SW 1271 (cell line): ENCODE data around the gene CAMP.

Experiments used
- DNase-seq, 2 experiments: peaks; one replicate each; lab custom pipeline; 2025; lab: John Stamatoyannopoulos, UW

CAMP gene

DNA sequence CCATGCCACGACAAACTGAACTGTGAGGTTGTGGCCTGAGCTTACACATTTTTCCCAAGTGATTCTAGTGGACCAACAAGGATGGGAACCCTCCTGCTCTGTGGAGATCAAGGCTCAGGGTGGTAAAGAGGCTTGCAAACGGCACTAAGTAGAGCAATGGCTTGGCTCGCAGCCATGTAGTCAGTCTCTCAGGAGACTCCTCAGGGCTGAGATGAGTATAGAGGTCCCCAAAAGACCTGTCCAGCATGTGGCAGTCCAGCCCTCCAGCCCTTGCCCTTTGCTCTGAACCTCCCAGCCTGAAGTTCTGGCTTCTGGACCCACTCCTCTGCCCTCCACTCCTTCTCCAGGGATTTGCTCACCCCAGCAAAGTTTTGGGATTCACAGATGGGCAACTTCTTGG, 8.3 kb upstream of the CAMP start:
- DNase-seq, result no peak

DNA sequence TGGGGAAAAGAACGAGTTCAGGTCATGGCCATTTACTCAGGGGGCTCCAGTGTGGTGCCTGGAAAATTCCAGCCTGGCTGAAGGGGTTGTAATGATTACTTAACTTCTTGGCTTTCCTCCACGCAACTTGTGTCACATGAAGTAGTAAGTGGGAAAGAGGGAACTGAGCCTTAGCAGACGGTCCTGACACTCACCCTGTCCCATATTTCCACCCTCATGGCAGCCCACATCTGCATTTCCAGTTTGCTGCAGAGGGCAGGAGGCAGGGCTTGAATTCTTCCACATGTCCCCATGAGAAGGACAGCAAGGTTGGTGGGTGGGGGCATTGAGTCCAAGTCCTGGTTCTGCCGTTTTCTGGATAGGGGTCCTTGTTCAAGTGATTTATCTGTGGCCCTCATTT, 7.8 kb upstream of the CAMP start:
- DNase-seq, result no peak

DNA sequence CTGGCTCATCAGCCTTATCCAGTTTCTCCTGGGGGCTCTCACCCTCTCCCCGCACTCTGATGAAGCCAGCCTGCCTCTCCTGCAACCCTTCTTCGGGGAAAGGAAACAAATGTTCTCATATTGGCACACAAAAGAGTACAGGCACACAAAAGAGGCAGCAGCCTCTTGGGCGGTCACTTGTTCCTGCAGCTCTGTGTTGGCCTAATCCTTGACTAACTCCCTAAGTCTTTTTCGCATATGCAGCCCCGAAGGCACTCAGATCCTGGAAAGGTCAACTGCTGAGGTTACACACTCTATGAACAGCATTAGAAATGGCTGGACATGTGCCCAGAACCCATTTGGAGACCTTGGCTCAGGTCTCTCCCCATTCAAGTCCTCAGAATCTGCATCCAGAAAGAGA, 7.4 kb upstream of the CAMP start:
- no peak for DNase-seq

DNA sequence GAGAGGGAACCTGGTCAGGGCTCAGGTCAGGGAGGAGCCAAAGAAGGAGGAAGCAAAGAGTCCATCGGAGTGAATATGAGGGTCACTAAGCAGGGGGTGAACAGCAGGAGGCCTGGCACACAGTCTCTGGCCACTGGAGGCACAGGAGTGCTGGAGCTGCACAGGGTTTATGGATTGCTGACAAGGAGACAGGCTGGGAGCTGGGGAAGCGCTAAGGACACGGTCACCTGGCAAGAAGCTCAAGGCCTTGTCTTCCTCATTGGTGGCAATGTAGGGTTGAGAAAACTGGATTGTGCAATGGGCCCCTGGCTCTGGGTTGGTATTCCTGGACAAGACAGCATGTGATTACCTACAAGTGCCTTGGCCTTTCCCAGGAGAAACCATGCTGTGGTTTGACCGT, 5.8 kb upstream of the CAMP start:
- no peak for DNase-seq

DNA sequence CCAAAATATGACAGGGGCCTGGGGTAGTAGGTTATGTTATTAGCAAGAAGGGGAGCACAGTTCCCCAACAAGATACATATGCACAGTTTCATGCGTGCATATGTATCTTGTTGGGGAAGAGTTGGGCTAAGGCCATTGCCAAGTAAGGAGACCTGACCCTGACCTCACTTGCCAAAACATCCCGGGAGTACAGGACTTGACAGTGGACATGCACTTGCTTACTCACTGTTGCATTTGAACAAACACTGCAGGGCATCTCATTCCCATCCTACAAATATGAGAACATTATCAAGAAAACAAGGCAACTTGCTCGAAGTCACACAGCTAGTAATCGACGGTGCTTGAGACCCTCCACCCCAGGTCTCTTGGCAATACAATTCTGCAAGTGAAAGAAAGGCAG, 4.8 kb upstream of the CAMP start:
- DNase-seq, result no peak

DNA sequence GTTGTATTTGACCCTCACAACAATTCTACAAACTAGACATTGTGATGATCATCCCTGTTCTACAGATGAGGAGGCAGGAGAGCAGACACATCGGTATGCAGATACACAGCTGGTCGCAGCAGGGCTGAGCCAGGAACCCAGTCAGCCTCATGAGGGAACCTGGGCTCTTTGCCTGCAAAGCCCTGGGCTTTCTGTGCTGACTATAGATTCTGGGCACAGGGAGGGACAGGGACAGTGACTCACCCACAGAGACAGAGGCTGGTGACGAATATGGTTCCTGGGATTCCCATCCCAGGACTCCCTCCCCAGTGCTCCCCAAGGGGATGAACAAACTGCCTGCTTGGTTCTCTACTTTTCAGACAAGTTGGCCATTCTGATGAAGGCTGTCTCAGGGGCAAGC, 3.8 kb upstream of the CAMP start:
- no peak for DNase-seq

DNA sequence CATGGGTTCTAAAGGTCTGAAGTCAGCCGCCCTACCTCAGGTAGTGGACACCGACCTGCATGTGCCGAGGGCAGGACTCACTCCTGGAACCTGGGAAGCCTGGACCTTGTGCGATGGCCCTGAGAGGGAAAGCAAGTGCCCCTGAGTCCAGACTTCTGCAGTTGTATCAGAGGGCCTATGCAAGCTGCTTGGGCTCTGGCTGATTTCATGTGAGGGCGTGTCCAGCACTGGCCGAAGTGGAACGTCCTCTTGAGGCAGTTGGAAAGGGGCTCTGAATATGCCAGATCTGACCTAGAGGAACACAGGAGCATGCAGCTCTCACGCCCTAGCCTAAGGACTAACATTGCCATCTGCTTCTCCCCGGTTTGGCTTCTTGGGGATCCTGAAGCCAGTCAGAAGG, 2.5 kb upstream of the CAMP start:
- DNase-seq, result no peak

DNA sequence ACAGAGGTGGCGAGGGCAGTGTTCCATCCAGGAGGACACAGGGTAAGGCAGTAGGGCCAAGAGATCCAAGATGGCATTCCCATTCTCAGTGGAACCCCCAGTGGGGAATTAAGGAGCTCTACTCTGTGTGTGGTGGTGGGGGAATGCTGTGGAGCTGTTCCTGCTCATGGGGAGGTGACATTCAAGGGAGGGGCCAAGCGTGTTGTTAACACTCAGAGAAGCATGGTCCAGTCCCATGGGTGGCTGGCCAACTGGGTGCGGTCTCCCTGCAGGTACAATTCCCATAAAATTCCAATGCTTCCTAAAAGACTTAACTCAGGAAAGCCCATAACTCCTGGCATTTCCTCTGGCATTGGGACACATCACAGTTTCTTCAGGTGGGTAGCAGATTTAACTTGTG, 2.3 kb downstream of the CAMP start:
- no peak for DNase-seq

DNA sequence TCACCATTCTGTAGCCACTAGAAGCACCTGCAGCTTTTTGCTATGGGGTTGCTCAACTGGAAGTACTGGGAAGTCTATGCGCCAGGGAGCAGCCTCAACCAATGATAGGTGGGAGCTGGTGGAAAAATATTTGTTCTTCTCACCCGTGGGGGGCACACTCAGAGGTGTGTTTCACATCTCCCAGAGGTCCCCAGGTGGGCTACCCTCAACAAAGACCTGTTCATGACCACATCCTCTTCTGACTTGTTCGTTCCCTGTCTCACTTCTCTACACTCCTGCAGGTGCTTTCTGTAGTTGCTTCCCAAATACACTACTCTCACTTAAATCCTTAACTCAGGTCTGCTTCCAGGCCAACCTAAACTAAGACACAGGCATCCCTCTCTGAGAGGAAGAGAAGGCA, 3.6 kb downstream of the CAMP start:
- DNase-seq, result no peak

DNA sequence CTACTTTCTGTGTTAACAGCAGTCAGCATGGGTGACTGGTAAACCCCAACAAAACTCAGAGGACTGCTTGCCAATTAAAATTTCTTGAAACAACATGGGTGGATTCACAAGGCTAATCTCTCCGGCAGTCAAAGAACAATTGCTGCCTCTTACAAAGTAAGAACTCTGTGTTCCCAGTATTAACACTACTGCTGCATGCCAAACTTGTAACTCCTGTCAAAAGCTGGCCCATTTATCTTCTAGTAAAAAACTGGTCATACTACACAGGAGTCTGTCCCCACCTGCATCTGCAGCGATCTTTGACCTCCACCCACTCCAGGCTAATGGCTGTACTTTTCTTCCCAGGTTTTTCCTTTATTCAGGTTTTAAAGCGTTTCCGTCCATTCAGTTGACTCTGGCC, 8.9 kb downstream of the CAMP start:
- no peak for DNase-seq

DNA sequence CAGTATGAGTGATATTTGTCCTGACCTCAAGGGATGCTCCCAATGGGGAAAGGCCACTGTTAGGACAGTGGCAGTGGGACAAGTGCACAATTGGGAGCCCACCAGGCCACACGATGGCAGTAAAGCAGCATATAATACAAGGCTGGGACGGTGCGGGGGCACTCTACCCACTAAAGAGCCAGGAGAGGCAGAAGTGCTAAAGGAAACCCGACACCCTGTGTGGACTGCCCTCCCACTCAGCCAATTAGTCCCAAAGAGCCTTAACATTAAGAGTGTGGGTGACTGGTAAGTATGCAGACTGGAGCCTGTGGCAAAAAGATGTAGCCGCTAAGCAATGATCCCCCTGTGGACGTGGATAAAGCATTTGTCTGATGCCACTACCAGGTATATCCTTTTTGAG, 9.4 kb downstream of the CAMP start:
- DNase-seq, result peak; percentile 25 to 66

DNA sequence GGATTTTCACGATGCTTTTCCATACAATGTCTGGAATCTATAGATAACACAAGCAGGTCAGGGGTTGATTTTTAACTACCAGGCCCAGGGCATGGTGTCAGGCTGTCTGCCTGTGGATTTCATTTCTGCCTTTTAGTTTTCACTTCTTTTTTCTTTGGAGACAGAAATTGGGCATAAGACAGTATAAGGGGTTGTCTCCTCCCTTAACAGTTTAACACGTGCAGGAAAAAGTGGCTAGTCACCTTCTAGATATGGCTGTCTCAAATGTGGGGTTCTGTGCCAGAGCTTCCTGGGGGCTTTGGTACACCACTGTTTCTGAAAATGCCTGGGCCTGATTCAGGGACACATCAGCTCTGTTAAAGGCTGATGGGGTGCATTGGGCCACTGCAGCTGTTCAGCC, 10.2 kb downstream of the CAMP start:
- DNase-seq, result no peak

DNA sequence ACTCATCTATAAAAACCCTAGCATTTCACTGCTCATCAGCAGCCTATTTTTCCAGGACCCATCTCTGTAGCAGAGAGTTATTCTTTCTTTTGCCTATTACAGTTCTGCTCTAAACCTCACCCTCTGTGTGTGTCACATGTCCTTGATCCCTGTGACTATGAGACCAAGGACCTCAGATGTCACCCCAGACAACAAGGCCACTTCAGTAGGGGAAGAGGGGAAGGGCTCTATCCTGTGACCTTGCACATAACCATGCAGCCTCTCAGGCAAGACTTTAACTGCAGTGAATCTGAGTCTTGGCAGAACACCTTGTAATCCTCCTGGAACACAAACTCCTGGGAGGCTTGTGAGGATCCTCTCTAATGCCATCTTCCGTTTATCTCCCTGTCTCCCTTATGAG, 13.2 kb downstream of the CAMP start:
- no peak for DNase-seq

DNA sequence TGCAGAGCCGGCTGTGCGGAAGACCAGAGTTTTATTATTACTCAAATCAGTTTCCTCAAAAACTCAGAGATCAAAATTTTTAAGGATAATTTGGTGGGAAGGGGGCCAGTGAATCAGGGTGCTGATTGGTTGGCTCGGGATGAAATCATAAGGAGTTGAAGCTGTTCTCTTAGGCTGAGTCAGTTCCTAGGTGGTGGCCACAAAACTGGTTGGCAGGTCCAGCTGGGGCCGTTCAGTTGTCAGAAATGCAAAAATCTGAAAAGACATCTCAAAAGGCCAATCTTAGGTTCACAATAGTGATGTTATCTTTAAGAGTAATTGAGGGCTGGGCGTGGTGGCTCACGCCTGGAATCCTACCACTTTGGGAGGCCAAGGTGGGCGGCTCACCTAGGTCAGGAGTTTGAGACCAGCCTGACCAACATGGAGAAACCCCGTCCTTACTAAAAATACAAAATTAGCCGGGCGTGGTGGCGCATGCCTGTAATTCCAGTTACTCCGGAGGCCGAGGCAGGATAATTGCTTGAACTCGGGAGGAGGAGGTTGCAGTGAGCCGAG, 15.3 kb downstream of the CAMP start:
- DNase-seq, result no peak

DNA sequence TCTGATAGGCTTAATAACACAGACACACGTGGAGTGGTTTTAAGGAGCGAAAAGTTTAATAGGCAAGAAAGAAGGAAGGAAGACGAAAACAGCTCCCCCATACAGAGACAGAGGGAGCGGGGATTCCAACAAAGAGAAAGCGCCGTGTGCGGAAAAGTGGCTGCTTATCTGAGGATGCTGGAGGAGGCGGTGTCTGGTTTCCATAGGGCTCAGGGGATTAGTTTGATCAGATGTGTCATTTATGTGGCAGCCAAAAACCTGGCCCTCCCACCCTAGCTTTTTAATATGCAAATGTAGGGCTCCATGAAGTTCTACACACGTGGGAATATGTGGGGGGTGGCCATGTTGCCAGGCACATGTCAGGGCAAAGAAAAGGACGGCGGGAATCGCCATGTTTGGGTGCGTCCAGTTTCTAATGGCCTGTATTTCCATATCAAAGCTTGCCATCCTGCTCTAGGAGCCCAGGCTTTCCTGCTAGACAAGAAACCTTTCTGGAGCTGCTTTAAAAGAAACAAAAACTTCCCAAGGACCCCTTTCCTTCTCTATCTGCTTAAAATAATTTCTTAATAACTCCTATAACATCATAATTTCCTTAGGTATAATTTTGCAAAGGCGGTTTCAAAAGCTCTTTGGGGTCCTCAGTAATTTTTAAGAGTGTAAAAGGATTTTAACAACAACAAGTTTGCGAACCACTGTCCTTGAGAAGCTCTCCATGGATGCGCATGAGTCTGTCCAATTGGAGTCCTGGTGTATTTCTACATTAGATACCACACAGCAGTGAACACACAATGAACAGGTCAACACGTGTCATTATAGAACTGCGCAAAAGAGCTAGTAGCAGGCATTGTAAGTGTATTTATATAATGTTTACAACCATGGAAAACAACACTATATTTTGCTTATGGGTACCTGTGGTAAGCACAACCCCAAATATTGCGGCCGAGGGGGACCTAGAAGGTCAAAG, 17.0 kb downstream of the CAMP start:
- DNase-seq, result no peak

DNA sequence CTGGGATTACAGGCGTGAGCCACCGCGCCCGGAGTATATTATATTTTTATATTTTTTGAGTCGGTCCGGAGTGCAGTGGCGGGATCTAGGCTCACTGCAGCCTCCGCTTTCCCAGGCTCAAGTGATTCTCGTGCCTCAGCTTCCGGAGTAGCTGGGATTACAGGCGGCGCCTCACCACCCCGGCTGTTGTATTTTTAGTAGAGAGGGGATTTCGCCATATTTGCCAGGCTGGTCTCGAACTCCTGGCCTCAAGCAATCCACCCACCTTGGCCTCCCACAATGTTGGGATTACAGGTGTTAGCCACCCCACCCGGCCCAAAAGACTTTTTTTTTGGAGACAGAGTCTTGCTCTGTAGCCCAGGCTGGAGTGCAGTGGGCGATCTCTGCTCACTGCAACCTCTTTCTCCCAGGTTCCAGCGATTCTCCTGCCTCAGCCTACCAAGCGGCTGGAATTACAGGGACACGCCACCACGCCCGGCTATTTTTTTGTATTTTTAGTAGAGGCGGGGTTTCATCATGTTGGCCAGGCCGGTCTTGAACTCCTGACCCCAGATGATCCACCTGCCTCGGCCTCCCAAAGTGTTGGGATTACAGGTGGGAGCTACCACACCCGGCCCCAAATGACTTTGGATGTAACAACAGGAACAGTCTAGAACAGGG, 18.6 kb downstream of the CAMP start:
- DNase-seq, result no peak

DNA sequence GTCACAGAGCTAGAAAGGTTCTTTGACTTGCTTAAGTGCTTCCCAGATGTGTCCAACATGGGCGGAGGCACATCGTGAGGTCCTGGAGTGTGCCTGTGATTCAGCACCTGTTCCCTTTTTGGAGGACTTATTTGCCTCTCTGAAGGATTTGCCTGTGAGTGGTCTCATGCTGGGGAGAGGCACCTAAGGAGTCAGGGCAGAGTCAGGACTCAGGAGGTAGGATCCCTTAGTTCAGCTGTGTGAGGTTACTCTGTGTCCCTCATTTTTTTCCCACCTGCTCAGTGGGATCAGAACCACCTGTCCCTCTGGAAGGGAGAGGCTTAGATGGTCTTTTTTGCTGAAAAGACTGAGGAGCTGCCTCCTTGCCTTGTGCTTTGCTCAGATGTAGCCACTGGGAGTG, 20.6 kb downstream of the CAMP start:
- DNase-seq, result no peak

DNA sequence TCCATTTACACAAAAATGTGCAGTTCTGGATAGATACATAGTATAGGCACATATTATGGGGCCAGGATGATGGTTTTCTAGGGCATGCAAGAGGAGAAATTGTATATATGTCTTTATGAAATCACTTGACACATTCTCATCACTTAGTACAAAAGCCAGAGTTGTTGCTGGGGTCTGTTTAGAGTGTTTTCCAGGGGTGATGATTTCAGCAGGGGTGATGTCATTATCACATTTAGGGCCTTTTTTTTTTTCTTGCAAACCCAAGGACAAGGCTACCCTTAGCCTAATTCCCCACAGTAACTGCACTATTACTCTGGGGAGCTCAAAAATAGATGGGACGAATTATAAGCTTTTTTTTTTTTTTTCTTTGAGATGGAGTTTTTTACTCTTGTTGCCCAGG, 21.2 kb downstream of the CAMP start:
- DNase-seq, result no peak

DNA sequence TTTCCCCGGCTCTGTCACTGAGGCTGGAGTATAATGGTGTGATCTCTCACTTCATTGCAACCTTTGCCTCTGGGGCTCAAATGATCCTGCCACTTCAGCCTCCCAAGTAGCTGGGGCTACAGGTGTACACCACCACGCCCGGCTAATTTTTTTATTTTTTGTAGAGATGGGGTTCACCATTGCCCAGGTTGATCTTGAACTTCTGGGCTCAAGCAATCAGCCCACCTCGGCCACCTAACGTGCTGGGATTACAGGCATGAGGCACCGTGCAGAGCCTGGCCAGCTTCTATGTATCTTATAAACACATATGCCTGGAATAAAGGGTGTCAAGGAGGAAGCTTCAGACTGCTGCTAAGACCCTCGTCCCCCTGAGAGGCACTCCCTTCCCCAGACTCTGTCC, 21.8 kb downstream of the CAMP start:
- DNase-seq, result no peak

DNA sequence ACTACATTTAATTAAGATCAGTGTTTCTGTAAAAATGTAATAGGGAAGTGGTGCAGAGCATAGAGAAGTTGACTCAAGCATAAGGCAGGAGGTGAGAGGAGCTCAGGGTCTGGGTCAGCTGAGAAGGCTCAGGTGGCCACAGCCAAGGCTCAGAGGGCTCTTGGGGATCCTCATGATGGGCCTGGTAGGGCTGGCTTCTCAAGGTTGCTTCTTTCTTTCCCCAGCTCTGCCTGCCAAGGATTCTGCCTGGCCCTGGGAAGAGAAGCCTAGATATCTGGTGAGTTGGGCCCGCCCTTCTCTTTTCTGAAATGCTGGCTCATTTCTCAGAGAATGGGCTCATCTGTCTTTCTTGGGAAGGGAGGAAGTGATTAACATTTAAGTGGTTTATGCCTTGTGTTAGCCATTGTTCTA, 24.1 kb downstream of the CAMP start:
- no peak for DNase-seq

DNA sequence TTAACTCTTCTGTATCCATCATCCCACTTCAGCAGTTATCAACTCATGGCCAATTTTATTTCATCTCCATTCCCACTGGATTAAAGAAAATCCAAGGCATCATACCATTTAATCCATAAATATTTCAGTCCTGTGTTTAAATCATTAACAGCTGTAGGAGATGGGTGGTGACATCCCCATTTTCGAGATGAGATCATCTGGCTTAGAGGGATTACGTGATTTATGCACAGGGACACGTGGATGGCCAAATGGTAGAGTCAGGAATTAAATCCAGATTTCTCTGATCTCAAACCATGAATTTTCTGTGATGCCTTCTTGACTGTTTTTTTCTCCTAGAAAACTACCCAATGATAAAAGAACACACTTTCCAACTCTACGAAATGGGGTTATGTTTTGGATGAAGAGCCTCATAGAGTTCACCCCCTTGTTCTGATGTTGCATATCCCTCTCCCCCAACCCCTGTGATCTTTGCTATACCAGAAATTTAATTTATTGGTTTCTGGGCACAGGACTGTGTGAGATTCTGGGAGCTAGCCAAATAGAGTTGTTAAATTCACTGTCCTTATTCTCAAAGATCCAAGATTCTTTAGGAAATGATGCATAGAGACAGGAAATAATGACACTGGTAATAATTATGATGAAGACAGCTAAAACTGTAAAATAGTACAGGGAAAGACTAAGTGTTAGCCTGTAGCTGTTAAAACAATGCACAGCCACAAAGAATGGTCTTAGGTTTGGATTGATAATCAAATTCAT, 25.0 kb downstream of the CAMP start:
- no peak for DNase-seq

DNA sequence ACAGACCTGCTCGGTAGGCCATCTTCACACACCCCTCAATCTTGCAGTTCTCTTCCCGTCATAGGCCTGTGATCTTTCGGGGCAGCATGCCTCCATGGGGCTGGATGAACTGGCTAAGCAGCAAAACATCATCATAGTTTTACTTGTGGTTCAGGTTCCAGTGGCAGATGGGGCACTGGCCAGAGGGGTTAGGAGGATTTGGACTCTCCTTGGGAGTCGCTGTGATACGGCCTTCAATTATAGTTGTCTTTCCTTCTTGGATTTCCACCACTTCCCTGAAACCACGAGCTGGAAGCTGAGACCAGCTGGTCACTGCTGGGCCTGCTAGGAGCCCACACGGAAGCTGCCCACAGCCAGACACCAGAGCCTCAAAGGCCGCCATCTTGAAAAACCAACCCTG, 33.3 kb downstream of the CAMP start:
- DNase-seq, result no peak

DNA sequence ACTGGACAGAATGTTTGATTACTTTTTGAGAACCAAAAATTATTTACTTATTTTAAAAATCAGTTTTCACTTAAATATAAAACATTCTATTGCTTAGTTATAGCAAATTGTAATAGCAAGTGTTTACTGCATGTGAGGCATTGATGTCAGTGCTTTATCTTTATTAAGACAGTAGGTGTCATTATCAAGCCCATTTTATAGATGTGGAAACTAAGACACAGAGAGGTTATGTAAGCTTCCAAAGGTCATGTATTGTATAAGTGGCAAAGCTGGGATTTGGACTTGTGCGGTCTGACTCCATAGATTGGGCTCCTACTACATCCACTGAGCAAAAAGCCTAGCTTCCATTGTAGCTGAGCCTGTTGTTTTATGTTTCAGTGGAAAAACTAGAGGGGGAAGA, 35.2 kb downstream of the CAMP start:
- no peak for DNase-seq
